HEK293 (cell line): ENCODE data around the gene GNAI2.

Experiments used
- CTCF ChIP-seq: fragments of 450-650 bp; formaldehyde crosslinking; IDR thresholded peaks from 2 replicates; pipeline ENCODE4 v1.5.1; 2016; ENCODE audit warnings: missing biosample characterization, missing genetic modification characterization
- ZNF664 ChIP-seq: fragments of 450-650 bp; formaldehyde crosslinking; IDR thresholded peaks from 2 replicates; pipeline ENCODE4 v1.5.1; 2016; ENCODE audit warnings: missing biosample characterization, missing genetic modification characterization
- ZXDB ChIP-seq: fragments of 450-650 bp; formaldehyde crosslinking; IDR thresholded peaks from 2 replicates; pipeline ENCODE4 v1.5.1; 2016; ENCODE audit warnings: missing biosample characterization, missing genetic modification characterization
- TF ChIP-seq, protein P1 (sequence below): sonication (generic); formaldehyde crosslinking; IDR thresholded peaks from 2 replicates; pipeline ENCODE4 v1.8.1; 2022; ENCODE audit warnings: mild to moderate bottlenecking, moderate library complexity, missing genetic modification reagents

GRCh38 chr3:50289130-50289529 is 53.1 kb downstream of the GNAI2 start:
- TF ChIP-seq ZXDB (tag by site-specific recombination): no peak
- TF ChIP-seq CTCF (tag by site-specific recombination): no peak
- TF ChIP-seq, protein P1, sequence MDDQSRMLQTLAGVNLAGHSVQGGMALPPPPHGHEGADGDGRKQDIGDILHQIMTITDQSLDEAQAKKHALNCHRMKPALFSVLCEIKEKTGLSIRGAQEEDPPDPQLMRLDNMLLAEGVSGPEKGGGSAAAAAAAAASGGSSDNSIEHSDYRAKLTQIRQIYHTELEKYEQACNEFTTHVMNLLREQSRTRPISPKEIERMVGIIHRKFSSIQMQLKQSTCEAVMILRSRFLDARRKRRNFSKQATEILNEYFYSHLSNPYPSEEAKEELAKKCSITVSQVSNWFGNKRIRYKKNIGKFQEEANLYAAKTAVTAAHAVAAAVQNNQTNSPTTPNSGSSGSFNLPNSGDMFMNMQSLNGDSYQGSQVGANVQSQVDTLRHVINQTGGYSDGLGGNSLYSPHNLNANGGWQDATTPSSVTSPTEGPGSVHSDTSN (CRISPR knock-in tag): no peak
- no peak for TF ChIP-seq ZNF664 (tag by site-specific recombination)
